Measurements from ENCODE around the gene ZNF287.

The ZNF287 gene

DNA sequence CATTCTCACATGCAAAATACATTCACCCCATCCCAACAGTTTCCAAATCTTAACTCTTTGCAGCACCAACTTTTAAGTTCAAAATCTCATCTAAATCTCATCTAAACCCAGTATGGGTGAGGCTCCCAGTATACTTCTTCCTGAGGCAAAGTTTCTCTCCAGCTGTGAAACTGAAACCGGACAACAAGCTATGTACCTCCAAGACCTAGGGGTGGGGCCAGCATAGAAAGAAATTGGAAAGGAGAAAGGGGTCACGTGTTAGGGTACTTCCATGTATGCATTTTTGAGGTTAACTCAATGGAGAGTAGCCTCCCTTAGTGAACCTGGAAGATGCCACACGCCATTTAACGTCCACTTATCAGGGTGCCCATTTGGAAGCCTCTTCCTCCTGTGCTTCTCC, 53.1 kb downstream of the ZNF287 start:
- no peak for DNase-seq

DNA sequence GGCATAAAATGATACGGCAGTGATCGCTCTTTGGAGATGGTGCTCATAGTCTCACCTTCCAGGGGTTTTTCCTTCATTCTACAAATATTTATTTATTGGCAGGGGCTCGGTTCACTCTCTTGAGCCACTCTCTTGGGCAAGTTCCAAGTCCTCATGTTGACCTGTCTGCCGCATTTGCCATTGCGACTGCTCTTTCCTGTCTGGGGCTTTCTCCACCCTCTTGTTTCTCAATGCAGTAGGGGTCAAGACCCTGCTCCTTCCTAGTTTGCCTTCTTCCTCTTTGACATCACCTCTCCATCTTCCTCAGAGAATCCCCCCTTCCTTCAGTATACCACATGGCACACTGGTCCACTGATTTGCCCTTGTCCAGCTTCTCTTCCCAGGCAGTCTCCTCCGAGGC, 55.1 kb downstream of the ZNF287 start:
- DNase-seq: no peak

DNA sequence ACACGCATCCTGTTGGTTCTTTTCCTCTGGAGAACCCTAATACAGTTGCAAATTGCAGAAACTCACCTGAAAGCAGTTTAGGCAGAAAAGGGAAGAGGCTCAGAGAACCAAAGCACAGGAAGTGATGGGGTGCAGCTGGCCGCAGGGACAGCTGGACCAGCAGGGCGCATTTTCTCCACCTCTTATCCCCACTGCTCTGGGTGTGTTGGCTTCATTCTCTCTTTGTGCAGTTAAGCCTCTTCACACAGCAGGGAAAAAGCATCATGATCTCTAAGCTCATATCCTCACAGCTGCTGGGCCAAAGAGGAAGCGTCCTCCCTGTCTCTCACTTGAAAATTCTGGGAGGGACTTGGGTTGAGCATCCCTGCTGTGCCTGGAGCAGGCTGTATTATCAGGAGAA, 57.0 kb downstream of the ZNF287 start:
- no peak for DNase-seq

DNA sequence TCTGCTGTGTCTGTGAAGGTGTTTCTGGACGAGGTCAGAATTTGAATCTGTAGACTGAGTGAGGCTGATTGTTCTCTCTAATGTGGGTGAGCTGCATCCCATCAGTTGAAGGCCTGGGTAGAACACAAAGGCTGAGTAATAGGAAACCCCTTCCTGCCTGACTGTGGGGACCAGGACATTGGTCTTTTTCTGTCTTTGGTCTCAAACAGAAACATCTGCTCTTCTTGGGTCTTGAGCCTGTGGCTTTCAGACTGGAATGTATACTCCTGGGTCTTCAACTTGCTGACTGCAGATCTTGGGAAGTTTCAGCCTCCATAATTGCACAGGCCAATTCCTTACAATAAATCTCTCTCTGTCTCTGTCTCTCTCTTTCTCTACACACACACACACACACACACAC, 57.4 kb downstream of the ZNF287 start:
- DNase-seq: no peak

DNA sequence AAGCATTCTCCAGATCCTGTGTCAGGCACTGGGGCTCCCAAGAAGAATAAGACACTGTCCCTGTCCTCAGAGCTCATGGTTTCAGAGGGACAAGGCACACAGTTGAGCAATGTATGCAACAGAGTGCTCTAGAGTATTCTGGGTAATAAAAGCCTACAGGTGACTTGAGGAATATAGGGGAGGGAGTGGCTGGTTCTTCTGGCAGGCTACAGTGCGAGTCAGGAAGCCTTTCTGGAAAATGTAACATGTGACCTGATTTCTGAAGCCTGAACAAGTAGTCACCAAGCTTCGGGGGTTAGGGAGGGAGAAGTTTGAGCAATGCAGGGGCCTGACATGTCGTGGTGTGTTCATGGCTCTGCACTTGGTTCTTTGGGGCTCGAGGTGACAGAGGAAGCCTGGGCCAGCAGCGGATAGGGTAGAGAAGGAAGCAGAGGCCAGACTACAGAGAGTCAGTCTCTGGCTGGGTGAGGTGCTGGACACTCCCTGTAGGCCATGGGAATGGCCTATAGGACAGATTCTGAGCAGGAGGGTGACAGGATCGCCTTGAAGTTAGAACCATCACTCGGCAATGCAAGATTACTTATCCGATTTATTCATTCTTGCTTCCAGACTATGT, 61.0 kb downstream of the ZNF287 start:
- DNase-seq: no peak

DNA sequence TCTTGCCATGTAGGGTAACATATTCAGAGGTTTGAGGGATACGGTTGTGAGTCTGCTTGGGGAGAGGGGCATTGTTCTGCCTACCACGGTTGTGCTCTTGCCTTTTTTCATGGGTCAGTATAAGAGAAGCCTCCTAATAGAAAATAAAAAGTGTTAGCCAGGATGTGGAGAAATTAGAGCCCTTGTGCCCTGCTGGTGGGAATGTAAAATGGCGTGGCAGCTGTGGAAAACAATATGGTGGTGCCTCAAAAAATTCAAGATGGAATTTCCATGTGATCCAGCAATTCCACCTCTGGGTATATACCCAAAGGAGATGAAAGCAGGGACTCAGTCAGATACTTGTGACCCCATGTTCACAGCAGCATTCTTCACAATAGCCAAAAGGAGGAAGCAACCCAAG, 62.8 kb downstream of the ZNF287 start:
- no peak for DNase-seq

DNA sequence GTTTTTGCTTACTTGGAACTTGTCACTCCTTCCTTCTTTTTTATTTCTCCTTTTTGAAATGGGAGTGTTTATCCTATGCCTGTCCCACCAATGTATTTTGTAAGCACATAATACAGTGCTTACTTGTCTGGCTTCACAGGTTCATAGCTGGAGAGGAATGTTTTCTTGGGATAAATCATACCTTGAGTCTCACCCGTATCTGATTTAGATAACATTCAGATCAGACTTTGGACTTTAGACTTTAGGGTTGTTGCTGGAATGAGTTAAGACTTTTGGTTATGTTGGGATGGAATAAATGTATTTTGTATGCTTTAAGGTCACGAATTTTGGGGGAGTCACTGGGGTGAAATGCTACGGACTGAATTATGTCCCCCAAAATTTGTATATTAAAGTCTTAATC, 64.0 kb downstream of the ZNF287 start:
- DNase-seq: no peak
